Activated CD4-positive, alpha-beta memory T cell treated with anti-CD3 and anti-CD28 coated beads, Interleukin-2, amount 10 ng/mL, durations not matched to agents 7 days and 5 days (primary cell): ENCODE results near the gene GLI3. TPM values are rescaled to one million over a fixed set of nuclear protein-coding genes. Genes with fewer than 3 reads are reported as not detected.

Source experiments
- CTCF ChIA-PET: fragments of 350-600 bp; sonication (Branson Sonifier 250); formaldehyde crosslinking; loops from one replicate; lab custom pipeline; 2021; ENCODE audit warnings: antibody characterized with exemption, inconsistent platforms; lab: Charles Lee
- POLR2A ChIA-PET: fragments of 350-600 bp; sonication (Branson Sonifier 250); formaldehyde crosslinking; loops from one replicate; lab custom pipeline; 2021; ENCODE audit warnings: antibody characterized with exemption; lab: Charles Lee
- DNase-seq: peaks from one replicate; pipeline ENCODE4 v3.0.0-alpha.2; 2020
- H3K27ac Mint-ChIP-seq: one replicate; pipeline ENCODE4 v1.8.0; 2021; ENCODE audit warnings: mild to moderate bottlenecking, mixed read lengths
- H3K27me3 Mint-ChIP-seq: one replicate; pipeline ENCODE4 v1.8.0; 2021; ENCODE audit warnings: mixed read lengths
- H3K36me3 Mint-ChIP-seq: one replicate; pipeline ENCODE4 v1.8.0; 2021; ENCODE audit warnings: low read depth, mixed read lengths
- H3K4me1 Mint-ChIP-seq: one replicate; pipeline ENCODE4 v1.8.0; 2021; ENCODE audit warnings: mixed read lengths
- H3K4me3 Mint-ChIP-seq: one replicate; pipeline ENCODE4 v1.8.0; 2021; ENCODE audit warnings: mild to moderate bottlenecking, mixed read lengths
- H3K9me3 Mint-ChIP-seq: one replicate; pipeline ENCODE4 v1.8.0; 2021; ENCODE audit warnings: mixed read lengths
- total RNA-seq, 2 experiments: library from RNA; stranded (reverse); gene quantifications; one replicate each; pipeline ENCODE4 v1.2.3, GENCODE V29; 2021

The GLI3 gene
- total RNA-seq, 2 experiments from 2014 or later: not detected

GRCh38 chr7:42232275-42232674 is 4.7 kb downstream of the GLI3 start:
- ChIA-PET POLR2A (no interaction called here), CTCF (no interaction called here)
- Mint-ChIP-seq H3K36me3 (peaks cover 2% of the 10 kb centered on the region), H3K4me3 (no peak overlapping the region), H3K27me3 (peaks cover 66% of the 10 kb centered on the region), H3K9me3 (no peaks in the 10 kb centered on the region), H3K27ac (no peak overlapping the region), H3K4me1 (peaks cover 3% of the 10 kb centered on the region)
- DNase-seq: no peak

DNA sequence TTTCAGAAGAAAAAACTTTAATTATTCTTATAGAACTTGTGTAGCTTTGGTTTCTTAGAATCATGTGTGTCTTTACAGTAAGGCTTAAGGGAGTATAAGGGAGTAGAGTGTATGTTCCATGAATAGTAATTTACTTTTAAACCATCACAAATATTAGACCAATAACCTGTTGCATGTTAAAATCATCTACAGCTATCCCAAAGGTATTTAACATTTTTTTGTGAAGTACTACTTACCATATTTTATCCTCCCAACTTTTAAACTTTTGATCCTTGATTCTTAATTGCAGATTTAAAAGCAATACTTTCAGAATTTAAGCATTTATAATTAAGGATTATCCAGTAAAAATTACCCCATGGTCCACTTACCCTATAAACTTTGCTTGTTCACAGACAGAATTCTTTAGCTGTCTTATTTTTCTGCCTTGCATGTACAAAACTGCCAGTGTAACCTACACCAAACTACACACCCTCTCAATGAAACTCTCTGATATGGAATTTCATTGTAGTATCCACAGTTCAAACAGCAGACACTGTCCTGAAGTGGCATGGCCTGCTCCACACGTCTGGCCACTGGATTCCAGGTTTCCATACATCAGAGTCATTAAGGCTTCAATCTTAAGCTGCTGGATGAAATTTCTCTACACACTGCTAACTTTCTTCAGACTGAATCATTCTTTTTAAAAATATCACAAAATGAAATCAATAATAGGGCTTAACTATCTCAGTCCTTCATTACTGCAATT is 5.8 kb downstream of the GLI3 start:
- H3K4me3 Mint-ChIP-seq: no peak overlapping the region

GRCh38 chr7:42227936-42228591 is 8.9 kb downstream of the GLI3 start:
- Mint-ChIP-seq H3K27ac (no peak overlapping the region), H3K4me3 (no peak overlapping the region), H3K4me1 (peaks cover 3% of the 10 kb centered on the region), H3K36me3 (peaks cover 3% of the 10 kb centered on the region), H3K27me3 (peaks cover 53% of the 10 kb centered on the region), H3K9me3 (no peaks in the 10 kb centered on the region)
- no peak for DNase-seq
- POLR2A ChIA-PET: no interaction called here
- CTCF ChIA-PET: no interaction called here

More for the DNA sequence above, 5.8 kb downstream of the GLI3 start:
- Mint-ChIP-seq H3K4me1 (peaks cover 3% of the 10 kb centered on the region), H3K36me3 (peaks cover 3% of the 10 kb centered on the region), H3K27ac (no peak overlapping the region), H3K9me3 (no peaks in the 10 kb centered on the region), H3K27me3 (peaks cover 72% of the 10 kb centered on the region)
- DNase-seq: no peak
- ChIA-PET POLR2A (no interaction called here), CTCF (no interaction called here)

GRCh38 chr7:42227541-42227935 is 9.5 kb downstream of the GLI3 start:
- H3K27me3 Mint-ChIP-seq: peaks cover 50% of the 10 kb centered on the region
- no peaks in the 10 kb centered on the region for H3K9me3 Mint-ChIP-seq
- ChIA-PET POLR2A (no interaction called here), CTCF (no interaction called here)
- no peak overlapping the region for H3K27ac Mint-ChIP-seq
- H3K36me3 Mint-ChIP-seq: peaks cover 3% of the 10 kb centered on the region
- H3K4me3 Mint-ChIP-seq: no peak overlapping the region
- no peak for DNase-seq
- peaks cover 3% of the 10 kb centered on the region for H3K4me1 Mint-ChIP-seq

DNA sequence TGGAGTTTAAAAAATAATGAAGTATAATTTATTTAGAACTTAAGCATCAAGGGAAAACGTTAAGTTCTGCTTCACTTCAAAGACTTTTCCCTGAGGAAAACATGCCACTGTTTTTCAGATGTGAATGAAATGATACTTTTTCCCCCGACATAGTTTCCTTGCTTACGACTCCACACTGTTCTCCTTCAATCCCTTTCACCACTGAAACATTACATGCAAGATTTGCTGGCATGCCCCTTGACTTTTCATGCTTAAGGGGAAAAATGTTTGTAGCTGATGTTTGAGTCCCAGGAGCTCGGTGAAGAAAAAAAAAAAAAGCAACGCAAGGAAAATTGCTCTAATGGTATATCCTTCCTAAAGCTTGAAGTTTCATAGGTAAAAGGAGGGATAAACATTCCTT is 10.0 kb downstream of the GLI3 start:
- CTCF ChIA-PET: no interaction called here

GRCh38 chr7:42226354-42226941 is 10.6 kb downstream of the GLI3 start:
- Mint-ChIP-seq H3K36me3 (peaks cover 3% of the 10 kb centered on the region), H3K27me3 (peaks cover 42% of the 10 kb centered on the region), H3K27ac (no peak overlapping the region), H3K4me1 (peaks cover 3% of the 10 kb centered on the region), H3K4me3 (no peak overlapping the region), H3K9me3 (no peaks in the 10 kb centered on the region)
- DNase-seq: no peak
- POLR2A ChIA-PET: no interaction called here
- CTCF ChIA-PET: no interaction called here

More for the DNA sequence above, 10.0 kb downstream of the GLI3 start:
- Mint-ChIP-seq H3K4me1 (peaks cover 3% of the 10 kb centered on the region), H3K36me3 (peaks cover 3% of the 10 kb centered on the region), H3K27ac (no peak overlapping the region), H3K9me3 (no peaks in the 10 kb centered on the region), H3K27me3 (peaks cover 45% of the 10 kb centered on the region), H3K4me3 (no peak overlapping the region)
- DNase-seq: no peak
- POLR2A ChIA-PET: no interaction called here

- ChIA-PET POLR2A (no interaction called here), CTCF (no interaction called here)
- Mint-ChIP-seq H3K4me1 (peaks cover 3% of the 10 kb centered on the region), H3K27ac (no peak overlapping the region), H3K4me3 (no peak overlapping the region), H3K27me3 (peaks cover 31% of the 10 kb centered on the region), H3K9me3 (no peaks in the 10 kb centered on the region), H3K36me3 (peaks cover 3% of the 10 kb centered on the region)
- DNase-seq: no peak
Measured at GRCh38 chr7:42224391-42225003, 12.5 kb downstream of the GLI3 start.

GRCh38 chr7:42222891-42223290 is 14.1 kb downstream of the GLI3 start:
- H3K36me3 Mint-ChIP-seq: peaks cover 3% of the 10 kb centered on the region
- H3K4me3 Mint-ChIP-seq: no peak overlapping the region
- no peak overlapping the region for H3K27ac Mint-ChIP-seq
- peaks cover 17% of the 10 kb centered on the region for H3K27me3 Mint-ChIP-seq
- no peak for DNase-seq
- CTCF ChIA-PET: no interaction called here
- POLR2A ChIA-PET: no interaction called here
- no peaks in the 10 kb centered on the region for H3K9me3 Mint-ChIP-seq
- H3K4me1 Mint-ChIP-seq: peaks cover 3% of the 10 kb centered on the region

GRCh38 chr7:42222125-42222524 is 14.9 kb downstream of the GLI3 start:
- Mint-ChIP-seq H3K27me3 (peaks cover 10% of the 10 kb centered on the region), H3K27ac (no peak overlapping the region), H3K36me3 (no peaks in the 10 kb centered on the region), H3K4me1 (no peaks in the 10 kb centered on the region), H3K9me3 (no peaks in the 10 kb centered on the region), H3K4me3 (no peak overlapping the region)
- POLR2A ChIA-PET: no interaction called here
- DNase-seq: no peak
- CTCF ChIA-PET: no interaction called here

DNA sequence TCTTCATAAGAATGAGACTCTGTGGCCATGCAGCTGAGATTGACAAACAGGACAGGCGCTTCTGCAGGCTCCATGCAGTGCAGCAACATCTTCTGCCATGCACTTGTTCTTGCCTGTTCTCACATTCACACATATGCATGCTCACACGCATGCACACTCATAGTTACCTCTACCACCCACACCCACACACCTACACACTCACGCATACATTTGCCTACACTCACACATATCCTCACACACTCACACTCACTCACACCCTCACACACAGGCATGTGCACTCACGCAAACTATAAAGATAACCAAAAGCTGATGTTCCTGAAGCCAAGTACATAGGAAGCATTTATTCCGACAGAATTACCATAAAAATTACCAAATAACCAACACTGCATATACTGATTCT is 15.7 kb downstream of the GLI3 start:
- no peak for DNase-seq
- Mint-ChIP-seq H3K27me3 (peaks cover 4% of the 10 kb centered on the region), H3K36me3 (no peaks in the 10 kb centered on the region), H3K4me3 (no peak overlapping the region), H3K4me1 (no peaks in the 10 kb centered on the region), H3K27ac (no peak overlapping the region), H3K9me3 (no peaks in the 10 kb centered on the region)
- POLR2A ChIA-PET: no interaction called here
- CTCF ChIA-PET: no interaction called here

DNA sequence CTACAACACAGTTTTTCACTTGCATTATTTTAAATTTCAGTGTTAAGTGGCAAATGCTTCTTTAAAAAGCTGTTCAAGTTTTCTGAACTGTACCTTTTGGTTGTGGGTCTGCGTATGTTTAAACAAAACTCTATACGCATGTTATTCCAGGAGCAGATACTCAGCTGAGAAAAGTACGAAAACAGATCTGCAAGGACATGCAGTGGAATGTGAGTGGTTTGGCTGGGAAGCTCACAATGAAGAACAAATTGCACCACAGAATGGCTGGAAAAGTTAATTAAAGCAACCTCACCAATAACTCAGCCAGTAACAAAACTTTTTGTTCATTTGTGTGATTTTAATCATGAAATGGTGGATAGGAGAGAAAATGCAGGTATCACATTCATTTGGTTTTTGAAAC is 17.6 kb downstream of the GLI3 start:
- Mint-ChIP-seq H3K27me3 (no peaks in the 10 kb centered on the region), H3K4me3 (no peak overlapping the region), H3K4me1 (no peaks in the 10 kb centered on the region), H3K36me3 (no peaks in the 10 kb centered on the region), H3K9me3 (no peaks in the 10 kb centered on the region), H3K27ac (no peak overlapping the region)
- DNase-seq: no peak
- POLR2A ChIA-PET: no interaction called here
- CTCF ChIA-PET: interaction anchor here (0.7 kb wide), 1 partner anchor 44 kb away, joined by 3 read pairs; no protein-coding TSS in a partner anchor

DNA sequence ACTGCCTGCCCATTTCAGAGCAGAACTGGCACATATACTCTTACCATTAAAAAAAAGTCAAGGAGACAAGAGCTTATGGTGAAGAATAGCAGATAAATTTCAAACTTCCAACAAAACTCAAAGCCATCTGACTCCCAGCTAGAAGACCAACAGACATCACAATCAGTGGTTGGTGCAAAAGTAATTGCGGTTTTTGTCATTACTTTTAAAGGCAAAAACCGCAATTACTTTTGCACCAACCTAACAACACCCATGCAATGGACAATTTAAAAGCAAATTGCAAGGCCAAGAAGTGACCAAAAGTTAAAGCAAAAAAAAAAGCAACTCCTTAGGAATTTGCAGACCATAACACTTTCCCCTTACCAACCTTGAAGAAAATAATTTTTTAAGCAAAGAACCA is 18.8 kb downstream of the GLI3 start:
- DNase-seq: no peak
- no peak overlapping the region for H3K4me3 Mint-ChIP-seq
- H3K9me3 Mint-ChIP-seq: no peaks in the 10 kb centered on the region
- no peaks in the 10 kb centered on the region for H3K4me1 Mint-ChIP-seq
- ChIA-PET CTCF (no interaction called here), POLR2A (no interaction called here)
- no peaks in the 10 kb centered on the region for H3K36me3 Mint-ChIP-seq
- H3K27me3 Mint-ChIP-seq: no peaks in the 10 kb centered on the region
- H3K27ac Mint-ChIP-seq: no peak overlapping the region

DNA sequence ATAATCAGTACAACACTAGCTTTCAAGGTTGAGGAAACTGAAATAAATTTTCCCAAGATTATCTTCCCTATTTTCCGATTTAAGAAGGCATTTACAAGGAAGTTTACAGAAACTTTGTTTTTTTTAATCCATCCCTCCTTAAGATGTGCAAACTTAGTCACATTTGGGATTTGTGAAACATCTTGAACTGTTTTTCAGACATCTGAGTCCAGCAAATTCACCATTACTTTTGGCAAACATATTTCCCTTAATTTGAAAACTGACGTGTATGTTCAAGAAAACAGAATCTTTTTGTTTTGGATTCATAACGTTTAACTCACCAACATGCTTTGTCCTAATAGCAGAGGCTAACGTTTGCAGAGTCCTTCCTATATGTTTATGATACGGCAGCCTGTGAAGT is 19.5 kb downstream of the GLI3 start:
- no peak overlapping the region for H3K4me3 Mint-ChIP-seq
- no peak for DNase-seq
- no peaks in the 10 kb centered on the region for H3K36me3 Mint-ChIP-seq
- ChIA-PET POLR2A (no interaction called here), CTCF (no interaction called here)
- H3K4me1 Mint-ChIP-seq: no peaks in the 10 kb centered on the region
- H3K9me3 Mint-ChIP-seq: no peaks in the 10 kb centered on the region
- H3K27me3 Mint-ChIP-seq: no peaks in the 10 kb centered on the region
- no peak overlapping the region for H3K27ac Mint-ChIP-seq
